Posterior cingulate gyrus (tissue), 11 donors: ENCODE measurements around the gene GNPTAB.

Experiments
- DNase-seq, 10 donors: peaks; one replicate each; pipeline versions ENCODE4 v3.0.0 to v3.0.0-alpha.2; 2020 to 2021; ENCODE audit warnings: mixed read lengths in 3 of 10
- intact Hi-C: fragments of 100-400 bp; cut with DNase I; formaldehyde crosslinking; loops from one replicate; pipeline ENCODE4 v1.15.1; 2023

Gene GNPTAB

GRCh38 chr12:101703487-101703886 lies 127.3 kb downstream of the GNPTAB start:
- intact Hi-C loops: no loop called here
- no peak for DNase-seq

- intact Hi-C loops: no loop called here
- no peak for DNase-seq
Measured at GRCh38 chr12:101700299-101700820, 130.4 kb downstream of the GNPTAB start.

GRCh38 chr12:101698800-101699347 lies 131.9 kb downstream of the GNPTAB start:
- peak in 3 of 10 donors; percentile 31 to 77 (median 67) for DNase-seq
- intact Hi-C loops: no loop called here

- peak; percentile 23 to 87 (median 46) for DNase-seq
- intact Hi-C loops: no loop called here
Measured at GRCh38 chr12:101697930-101698799, 132.6 kb downstream of the GNPTAB start.

- peak; percentile 32 to 93 (median 53) for DNase-seq
- intact Hi-C loops: no loop called here
Measured at GRCh38 chr12:101697197-101697929, 133.4 kb downstream of the GNPTAB start, which contains the start of gene CHPT1. TSS of gene CHPT1 (plus strand) at chr12:101697640. CDS start at chr12:101697862, 222 bp downstream.

- DNase-seq: peak in 6 of 10 donors; percentile 20 to 84 (median 25)
- intact Hi-C loops: no loop called here
Measured at GRCh38 chr12:101696251-101697196, 134.2 kb downstream of the GNPTAB start.

- DNase-seq: no peak
- intact Hi-C loops: no loop called here
Measured at GRCh38 chr12:101695706-101696105, 135.1 kb downstream of the GNPTAB start.
